GM18951 (cell line): ENCODE measurements around the gene EML5.

ENCODE experiments used
- POLR2A ChIP-seq: IDR thresholded peaks from 4 replicates; pipeline ENCODE4 v1.6.1; 2011; ENCODE audit warnings: mild to moderate bottlenecking; ENCODE audit not compliant: insufficient read length, insufficient read depth; ENCODE audit errors: extremely low read depth
- in situ Hi-C: fragments of 300-500 bp; cut with MboI; formaldehyde crosslinking; loops from one replicate; pipeline ENCODE4 v1.12.0; 2022; ENCODE audit warnings: low sequenced_read_pairs, mixed read lengths, inconsistent platforms; ENCODE audit not compliant: unreplicated experiment

The EML5 gene

DNA sequence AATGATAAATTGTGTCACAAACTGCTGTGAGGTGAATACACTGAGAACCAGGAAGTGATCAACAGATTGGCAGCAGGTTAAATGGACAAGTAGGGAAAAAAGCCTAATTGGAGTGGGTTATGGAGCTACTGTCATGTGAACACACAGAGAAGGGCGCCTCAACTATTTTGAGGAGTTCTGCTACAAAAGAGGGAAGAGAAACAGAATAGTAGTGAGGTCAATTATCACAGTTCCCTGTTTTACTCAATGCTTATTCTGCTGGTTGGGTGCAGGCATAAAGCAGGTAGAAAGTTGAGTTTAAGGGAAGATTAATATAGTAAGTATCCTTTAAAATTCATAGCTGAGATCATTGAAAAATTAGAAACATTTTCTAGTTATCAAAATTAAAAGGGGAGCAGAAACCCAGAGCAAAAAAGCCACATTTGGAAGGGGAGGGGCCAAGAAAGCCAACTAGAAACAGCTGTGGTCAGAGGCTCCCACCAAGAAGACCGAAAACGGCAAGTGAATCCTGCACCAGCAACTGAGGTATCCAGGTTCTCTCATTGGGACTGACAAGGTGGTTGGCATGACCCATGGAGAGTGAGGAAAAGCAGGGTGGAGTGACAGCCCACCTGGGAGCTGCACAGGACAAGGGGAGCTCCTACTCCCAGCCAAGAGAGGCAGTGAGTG lies 124.2 kb downstream of the EML5 start:
- TF ChIP-seq POLR2A: no peak
- in situ Hi-C loops: no loop called here

DNA sequence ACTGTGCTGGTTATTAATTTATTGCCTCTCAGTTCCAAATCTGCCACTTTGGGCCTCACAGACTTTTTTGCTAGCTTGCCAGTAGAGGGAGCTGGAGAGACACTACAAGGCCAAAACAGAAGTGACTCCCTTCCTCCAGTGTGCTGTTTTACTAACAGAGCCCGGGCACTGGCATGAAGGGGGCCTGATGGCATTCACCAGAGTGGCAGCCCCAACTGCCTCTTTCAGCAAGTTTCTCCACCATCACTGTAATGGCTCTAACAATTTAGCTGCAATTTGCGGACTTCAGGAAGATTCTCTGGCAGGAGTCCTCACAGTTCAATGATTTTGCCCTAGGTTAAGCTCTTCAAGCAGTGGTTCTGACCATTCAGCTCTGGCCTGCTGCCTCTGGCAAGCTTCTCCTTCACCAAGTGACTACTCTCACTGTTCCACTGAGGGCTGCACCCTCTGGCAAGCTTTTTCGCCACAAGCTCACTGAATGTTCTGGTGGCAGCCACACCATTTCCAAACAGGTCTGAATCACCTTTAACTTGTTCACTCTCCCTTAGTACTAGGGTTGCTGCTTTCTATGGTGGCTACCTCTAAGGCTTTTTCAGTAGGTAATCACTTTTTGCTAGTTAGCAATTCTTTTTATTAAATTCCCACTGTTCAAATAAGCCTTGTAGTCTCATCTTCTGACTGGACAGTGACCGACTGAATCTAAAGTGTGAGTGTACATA lies 125.0 kb downstream of the EML5 start:
- in situ Hi-C loops: no loop called here
- no peak for TF ChIP-seq POLR2A

DNA sequence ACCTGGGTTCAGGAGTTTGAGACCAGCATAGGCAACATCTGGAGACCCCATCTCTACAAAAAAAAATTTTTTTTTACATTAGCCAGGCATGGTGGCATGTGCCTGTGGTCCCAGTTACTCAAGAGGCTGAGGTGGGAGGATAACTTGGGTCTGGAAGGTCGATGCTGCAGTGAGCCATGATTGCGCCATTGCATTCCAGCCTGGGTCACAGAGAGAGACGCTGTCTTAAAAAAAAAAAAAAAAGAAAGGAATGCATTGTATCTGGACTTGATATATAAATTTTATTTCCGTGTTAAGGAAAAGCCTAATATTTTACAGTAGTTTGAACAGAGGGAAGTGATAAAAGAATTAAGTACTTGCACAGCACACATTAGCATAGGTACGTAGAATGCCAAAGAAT lies 132.7 kb downstream of the EML5 start:
- in situ Hi-C loops: no loop called here
- no peak for TF ChIP-seq POLR2A

DNA sequence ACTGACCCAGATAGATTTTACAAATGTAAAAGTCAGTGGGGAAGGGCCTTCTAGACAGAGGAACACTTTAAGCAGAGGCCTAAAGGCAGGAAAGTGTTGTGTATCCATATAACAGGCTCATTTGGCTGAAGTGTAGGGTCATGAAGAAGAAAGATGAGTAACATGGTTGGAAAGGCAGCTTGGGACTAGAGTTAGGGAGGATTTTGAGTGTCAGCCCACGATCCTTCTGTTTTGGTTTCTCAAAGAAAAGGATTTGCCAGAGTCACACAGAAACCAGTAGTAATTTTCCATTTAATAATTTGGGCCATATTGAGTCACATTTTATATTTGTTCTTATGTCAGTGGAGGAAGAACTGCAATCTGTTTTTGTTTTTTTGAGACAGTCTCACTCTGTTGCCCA lies 153.5 kb downstream of the EML5 start:
- in situ Hi-C loops: no loop called here
- no peak for TF ChIP-seq POLR2A

DNA sequence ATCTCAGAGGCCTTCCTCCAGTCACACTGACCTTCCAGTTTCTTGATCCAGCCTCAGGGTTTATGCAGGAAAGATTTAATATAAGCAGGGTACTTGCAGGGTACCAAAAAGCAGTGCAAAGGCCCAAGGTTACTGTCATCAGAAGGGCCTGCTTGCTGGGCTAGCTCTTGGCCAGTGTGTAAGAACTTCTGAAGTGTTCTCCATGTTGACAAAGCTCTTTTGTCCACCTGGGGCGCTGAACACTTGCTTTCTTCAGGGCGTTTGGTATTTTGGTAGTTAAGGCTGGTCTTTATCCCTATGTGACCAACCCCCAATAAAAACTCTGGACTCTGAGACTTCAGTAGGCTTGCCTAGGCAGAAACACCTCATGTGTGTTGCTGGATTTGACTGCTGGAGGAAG lies 160.2 kb downstream of the EML5 start:
- TF ChIP-seq POLR2A: no peak
- in situ Hi-C loops: no loop called here

DNA sequence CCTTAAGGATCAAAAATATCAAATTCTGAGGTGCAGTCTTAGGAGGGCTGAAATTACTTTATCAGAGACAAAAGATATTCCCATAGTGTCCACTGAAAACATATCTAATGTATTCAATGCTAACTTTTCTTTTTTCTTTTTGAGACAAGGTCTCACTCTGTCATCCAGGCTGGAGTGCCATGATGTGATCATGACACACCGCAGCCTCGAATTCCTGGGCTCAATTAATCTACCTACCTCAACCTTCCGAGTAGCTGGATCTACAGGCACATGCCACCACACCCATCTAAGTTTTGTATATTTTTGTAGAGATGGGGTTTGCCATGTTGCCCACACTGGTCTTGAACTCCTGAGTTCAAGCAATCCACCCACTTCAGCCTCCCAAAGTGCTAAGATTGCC lies 161.7 kb downstream of the EML5 start:
- no peak for TF ChIP-seq POLR2A
- in situ Hi-C loops: no loop called here

DNA sequence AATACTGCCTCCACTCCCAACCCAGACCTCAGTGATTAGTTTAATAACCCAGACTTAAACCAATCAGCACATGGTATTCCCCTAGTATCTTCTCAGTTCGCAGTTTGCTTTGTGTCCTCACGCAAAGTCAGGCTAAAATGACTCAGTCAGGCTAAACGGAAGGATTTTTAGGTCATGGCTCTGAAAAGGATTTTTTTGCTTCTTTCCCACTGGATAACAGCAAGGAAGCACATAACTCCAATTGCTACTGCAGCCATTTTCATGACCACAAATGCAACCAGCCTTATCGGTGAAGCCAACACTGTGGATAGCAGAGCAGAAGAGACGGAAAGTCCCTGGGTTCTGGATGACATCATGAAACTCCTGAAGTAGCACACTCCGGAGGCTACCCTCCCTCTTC lies 162.2 kb downstream of the EML5 start:
- no peak for TF ChIP-seq POLR2A
- in situ Hi-C loops: no loop called here

DNA sequence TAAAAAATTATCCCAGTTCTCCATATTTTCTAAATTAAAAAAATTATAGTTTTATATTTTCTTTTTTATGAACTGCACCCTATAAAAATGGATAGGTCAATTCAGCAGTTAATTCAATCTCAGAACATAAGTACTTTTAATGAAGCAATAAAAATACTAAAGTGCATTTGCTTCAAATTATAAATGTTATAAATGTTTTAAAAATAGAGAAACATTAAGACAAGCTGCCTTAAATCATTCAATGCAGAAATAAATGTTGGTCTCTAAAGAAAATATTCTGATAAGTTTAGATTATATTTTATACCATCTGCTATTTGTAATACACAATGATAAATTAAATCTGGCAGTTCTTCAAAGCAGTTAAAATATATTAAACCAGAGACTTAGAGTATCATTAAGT lies 164.3 kb downstream of the EML5 start:
- no peak for TF ChIP-seq POLR2A
- in situ Hi-C loops: no loop called here

DNA sequence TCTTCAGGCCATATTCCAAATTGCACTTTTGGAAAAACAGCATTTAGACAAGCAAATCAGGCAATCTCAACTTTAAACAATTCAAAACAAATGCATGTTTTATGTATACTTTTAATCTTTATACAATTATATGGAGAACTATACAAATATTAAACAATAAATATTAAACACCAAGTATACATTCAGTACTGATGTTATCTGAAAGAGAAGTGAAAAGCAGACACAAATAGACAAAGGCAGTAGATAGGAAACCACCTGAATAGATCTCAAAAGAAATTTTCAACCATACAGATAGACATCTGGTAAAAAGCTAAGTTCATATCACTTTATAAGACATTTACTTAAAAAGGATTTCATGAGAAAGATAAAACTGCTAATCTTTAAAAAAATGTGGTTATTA lies 164.7 kb downstream of the EML5 start:
- in situ Hi-C loops: no loop called here

DNA sequence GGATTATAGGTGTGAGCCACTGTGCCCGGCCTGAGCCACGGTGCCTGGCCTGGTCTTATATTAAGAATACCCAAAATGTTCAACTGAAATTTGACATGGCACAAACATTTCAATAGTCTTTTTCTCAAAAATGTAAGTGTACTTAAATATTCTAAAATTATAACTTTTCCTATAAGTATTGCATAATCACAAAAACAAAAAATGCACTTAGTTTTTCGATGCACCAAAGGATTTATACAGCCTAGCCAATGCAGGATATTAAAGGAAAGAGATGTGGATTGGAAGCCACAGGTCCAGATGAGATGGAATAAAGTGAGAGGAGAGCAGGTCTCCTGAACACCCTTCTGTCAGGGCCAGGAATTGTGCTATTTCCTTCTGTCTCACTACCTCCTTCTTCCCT lies 167.1 kb downstream of the EML5 start:
- no peak for TF ChIP-seq POLR2A
- in situ Hi-C loops: no loop called here

More for the DNA sequence above, 164.7 kb downstream of the EML5 start:
- no peak for TF ChIP-seq POLR2A

DNA sequence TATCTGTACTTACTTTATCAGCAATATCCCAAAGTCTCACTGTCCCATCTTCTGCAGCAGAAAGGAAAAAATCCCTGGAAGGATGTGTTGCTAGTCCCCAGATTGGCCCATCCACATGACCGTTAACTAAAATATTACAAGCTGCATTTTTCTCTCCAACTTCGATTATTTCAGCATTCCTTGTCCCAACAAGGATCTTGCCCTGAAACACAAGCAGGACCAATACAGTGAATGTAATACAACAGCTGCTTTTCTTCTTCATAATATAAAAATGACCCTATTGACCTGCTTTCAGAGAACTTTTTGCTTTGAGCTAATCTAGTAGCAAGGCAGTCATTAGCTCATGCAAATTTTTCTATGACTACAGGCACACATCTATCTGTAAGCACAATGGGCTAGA lies 171.7 kb downstream of the EML5 start:
- no peak for TF ChIP-seq POLR2A
- in situ Hi-C loops: no loop called here

DNA sequence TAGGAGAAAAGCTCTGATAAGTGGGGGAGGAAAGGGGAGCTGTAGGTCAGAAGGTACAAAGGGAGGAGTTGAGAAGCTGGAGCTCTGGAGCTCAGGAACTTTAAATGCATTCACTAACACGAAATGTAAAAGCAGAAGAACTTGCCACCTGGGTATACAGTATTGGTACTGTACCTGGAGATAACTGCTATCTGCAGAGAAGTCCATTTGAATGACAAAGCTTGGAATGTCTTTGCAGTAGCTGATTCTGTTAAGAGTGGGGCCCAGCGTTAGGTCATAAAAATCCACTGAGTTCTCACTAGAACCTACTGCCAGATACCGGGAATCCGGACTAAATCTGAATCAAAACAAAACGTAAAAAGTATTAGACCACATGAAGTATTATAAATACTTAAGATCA lies 174.3 kb downstream of the EML5 start:
- in situ Hi-C loops: no loop called here
- no peak for TF ChIP-seq POLR2A

DNA sequence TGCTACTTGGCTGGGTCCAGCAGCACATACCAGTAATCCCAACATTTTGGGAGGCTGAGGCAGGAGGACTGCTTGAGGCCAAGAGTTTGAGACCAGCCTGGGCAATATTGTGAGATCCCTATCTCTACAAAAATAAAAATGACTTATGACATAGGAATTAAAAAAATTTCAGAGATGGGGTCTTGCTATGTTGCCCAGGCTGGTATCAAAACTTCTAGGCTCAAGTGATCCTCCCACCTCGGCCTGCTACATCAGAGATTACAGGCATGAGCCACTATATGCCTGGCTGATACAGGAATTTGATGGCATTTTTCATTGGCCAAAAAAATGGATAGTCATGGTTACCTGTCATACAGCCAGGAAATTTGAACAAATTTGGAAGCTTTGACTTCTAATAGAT lies 175.3 kb downstream of the EML5 start:
- in situ Hi-C loops: no loop called here
- no peak for TF ChIP-seq POLR2A

DNA sequence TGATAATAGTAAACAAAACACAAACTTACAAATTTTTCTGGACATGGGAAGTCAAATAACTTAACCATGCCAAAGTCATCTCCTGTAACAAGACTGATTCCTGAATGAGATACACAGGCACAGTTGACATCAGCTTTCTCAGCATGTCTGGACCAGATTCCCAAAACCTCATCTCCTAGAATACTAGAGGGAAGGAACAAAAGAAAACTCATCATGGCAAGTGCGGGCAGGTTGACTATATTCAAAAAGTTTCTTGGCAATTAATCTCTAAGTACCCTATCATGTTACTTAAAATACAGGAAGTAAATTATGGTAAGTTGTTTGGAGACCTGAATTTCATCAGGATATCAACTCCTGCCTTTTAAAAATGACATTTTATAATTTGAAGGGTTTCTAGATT lies 176.1 kb downstream of the EML5 start:
- in situ Hi-C loops: no loop called here
- TF ChIP-seq POLR2A: no peak
